ENCODE results near the gene FANCF.

GRCh38 chr11:22635689-22636088, 10.1 kb upstream of the FANCF start:
- TF ChIP-seq CTCF (IDR thresholded peaks at IDR 0.05 in 4 of 5, conservative IDR thresholded peaks at IDR 0.05 in 1 of 5) (no peak), POLR2A (IDR thresholded peaks at IDR 0.05) (no peak)

Data from gastrocnemius medialis (tissue), 4 donors.